ENCODE data around the gene KIF13A.
A peak's percentile ranks its signal among the peaks of the same experiment; 100 is the strongest.

DNA sequence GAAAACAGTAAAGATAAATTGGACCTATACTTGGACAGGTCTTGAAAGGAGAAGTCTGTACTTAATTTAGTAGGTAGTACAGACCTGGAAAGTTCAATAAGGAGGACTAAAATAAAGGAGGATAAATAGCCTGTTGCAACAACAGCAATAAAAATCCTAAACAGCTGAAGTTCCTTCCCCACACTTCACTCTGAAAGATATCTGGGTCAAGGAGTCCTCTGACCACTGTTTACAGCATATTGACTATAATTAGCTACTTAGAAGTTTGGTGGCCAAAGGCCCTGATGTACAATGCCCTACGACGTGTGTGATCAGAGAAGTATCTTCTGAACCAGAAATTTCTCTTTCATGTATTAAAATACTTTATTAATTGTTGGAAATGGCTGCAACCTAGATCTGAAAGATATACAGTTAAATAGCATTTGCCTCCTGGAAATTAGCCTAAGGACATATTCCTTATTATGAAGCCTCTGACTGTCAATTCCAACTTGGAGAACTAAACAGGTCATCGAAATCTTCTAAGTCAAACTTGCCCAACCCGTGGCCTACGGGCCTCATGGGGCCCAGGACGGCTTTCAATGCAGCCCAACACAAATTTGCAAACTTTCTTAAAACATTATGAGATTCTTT is 82.8 kb downstream of the KIF13A start:
- TF ChIP-seq, protein P1, sequence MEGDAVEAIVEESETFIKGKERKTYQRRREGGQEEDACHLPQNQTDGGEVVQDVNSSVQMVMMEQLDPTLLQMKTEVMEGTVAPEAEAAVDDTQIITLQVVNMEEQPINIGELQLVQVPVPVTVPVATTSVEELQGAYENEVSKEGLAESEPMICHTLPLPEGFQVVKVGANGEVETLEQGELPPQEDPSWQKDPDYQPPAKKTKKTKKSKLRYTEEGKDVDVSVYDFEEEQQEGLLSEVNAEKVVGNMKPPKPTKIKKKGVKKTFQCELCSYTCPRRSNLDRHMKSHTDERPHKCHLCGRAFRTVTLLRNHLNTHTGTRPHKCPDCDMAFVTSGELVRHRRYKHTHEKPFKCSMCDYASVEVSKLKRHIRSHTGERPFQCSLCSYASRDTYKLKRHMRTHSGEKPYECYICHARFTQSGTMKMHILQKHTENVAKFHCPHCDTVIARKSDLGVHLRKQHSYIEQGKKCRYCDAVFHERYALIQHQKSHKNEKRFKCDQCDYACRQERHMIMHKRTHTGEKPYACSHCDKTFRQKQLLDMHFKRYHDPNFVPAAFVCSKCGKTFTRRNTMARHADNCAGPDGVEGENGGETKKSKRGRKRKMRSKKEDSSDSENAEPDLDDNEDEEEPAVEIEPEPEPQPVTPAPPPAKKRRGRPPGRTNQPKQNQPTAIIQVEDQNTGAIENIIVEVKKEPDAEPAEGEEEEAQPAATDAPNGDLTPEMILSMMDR (IDR thresholded peaks at IDR 0.05): no peak
- TF ChIP-seq POLR2AphosphoS5 (IDR thresholded peaks at IDR 0.05; ENCODE audit: insufficient read depth in 1 of 2, low read depth in 1 of 2): peak in 1 of 2 donors; percentile 21

Data from vagina (tissue), 2 donors.